C4-2B (cell line): ENCODE measurements around the gene SNRPD1.
A peak's percentile ranks its signal among the peaks of the same experiment; 100 is the strongest.
"Not testable (repeated sequence)": the region's sequence is repeated elsewhere in the genome, so short reads cannot be mapped to it uniquely, and the experiment has no call there.

Experiments
- H3K27ac ChIP-seq: fragments of 450-650 bp; 2 replicates; pipeline ENCODE4 v1.5.1; 2017
- CTCF ChIP-seq: fragments of 450-650 bp; conservative IDR thresholded peaks from 2 replicates; pipeline ENCODE4 v1.5.1; 2017; ENCODE audit warnings: mild to moderate bottlenecking
- ZFX ChIP-seq: fragments of 450-650 bp; IDR thresholded peaks from 2 replicates; pipeline ENCODE4 v1.6.1; 2017

The SNRPD1 gene

DNA sequence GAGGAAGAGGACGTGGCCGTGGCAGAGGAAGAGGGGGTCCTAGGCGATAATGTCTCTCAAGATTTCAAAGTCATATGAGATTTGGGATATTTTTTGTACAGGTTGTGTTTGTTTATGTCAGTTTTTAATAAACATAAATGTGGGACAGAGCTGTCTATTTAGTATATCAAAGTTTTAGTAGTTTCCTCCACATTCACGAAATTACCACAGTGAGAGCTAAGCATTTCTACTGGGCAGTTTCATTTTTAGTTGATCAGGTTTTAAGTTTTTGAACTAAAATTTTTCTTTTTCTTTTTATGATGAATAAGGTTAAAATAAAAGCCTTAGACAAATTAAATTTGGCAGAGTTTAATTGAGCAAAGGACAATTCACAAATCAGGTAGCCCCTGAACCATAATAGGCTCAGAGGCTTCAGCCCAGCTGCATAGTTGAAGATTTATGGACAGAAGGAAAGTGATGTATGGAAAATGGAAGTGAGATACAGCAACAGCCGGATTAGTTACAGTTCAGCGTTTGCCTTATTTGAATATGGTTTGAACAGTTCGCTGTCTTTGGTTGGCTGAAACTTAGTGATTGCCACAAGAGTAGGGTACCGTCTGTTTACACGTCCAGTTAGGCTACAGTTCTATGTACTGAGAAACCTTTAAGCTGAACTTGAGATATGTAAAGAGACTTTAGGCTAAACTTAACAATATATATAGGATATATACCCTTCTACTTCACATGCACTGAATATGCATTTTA, 17.1 kb downstream of the SNRPD1 start:
- no peak overlapping the region for H3K27ac ChIP-seq
- TF ChIP-seq ZFX (no peak), CTCF (no peak)

DNA sequence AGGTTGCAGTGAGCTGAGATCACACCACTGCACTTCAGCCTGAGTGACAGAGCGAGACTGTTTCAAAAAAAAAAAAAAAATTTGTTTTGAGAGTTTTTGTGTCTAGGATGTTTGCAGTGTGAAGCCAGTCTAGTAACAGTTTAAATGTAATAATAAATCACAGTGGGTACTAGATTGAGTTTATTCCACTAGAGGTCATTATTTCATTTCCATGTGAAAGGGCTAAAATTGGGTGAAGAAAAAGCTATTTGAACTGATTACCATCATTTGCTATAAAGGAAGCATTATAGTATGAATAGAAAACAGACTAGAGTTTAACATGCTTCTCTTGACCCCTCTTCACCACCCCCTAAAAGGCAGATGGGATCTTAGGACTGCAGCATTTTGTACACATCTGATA, 20.3 kb downstream of the SNRPD1 start:
- no peak overlapping the region for H3K27ac ChIP-seq
- TF ChIP-seq CTCF (no peak), ZFX (no peak)

DNA sequence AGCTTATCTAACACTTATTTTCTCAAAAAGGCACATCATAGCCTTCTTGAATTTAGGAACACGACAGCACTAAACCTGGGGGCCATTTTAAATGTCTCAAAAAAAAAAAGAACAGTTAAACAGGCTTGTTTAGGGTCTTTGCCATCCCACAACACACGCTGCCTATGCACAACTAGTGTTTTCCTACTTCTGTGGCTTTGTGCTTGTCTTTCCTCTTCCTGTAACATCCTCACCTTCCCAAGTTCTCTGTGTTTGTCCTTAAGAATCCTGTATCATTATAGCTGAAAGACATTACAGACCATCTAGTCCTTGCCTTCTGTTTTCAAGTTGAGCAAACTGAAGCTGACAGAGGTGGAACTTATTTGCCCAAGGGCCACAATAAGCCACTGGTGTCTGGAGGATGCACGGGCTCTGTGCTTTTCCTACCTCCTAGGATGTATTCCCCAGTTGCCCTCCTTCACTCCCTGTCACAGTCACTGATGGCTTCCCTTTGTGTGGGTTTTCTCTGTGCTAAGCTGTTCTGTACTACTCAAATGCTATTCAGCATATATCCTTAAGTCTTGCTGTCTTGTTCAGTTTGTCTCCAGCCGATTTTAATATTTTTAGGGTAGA, 22.6 kb downstream of the SNRPD1 start:
- H3K27ac ChIP-seq, result no peak overlapping the region
- TF ChIP-seq ZFX, result no peak
- TF ChIP-seq CTCF, result no peak

- H3K27ac ChIP-seq, result peak overlapping the region; percentile 68; the same call in 1 of the 2 replicates
- TF ChIP-seq CTCF (no peak), ZFX (no peak)
These were observed 24.7 kb downstream of the SNRPD1 start for GRCh38 chr18:21636769-21637168.

DNA sequence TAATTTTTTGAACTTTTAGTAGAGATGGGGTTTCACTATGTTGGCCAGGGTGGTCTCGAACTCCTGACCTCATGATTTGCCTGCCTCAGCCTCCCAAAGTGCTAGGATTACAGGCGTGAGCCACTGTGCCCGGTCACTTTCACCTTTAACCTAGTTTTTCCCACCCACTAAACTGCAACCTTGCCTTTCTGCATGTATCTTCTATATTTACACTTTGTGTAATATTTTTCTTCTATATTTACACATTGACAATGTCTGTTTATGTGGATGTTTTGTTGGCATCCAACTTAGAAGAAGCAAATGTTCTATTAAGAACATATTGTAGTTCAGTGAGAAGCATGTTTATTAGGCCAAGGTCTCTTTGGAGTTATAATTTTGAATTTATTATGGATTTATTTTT, 26.7 kb downstream of the SNRPD1 start:
- TF ChIP-seq CTCF, result no peak
- TF ChIP-seq ZFX, result no peak
- peak overlapping the region; percentile 68 for H3K27ac ChIP-seq

- H3K27ac ChIP-seq, result not testable (repeated sequence)
These were observed 28.3 kb downstream of the SNRPD1 start for GRCh38 chr18:21640375-21640774.

- TF ChIP-seq ZFX (no peak), CTCF (no peak)
- no peak overlapping the region for H3K27ac ChIP-seq
These were observed 38.2 kb downstream of the SNRPD1 start for GRCh38 chr18:21650311-21650710.

- TF ChIP-seq ZFX (no peak), CTCF (no peak)
- H3K27ac ChIP-seq, result no peak overlapping the region
These were observed 40.0 kb downstream of the SNRPD1 start for GRCh38 chr18:21652073-21652472.
